ENCODE data around the gene HDAC1. TPM values are rescaled to one million over a fixed set of nuclear protein-coding genes. Genes with fewer than 3 reads are reported as not detected.
A peak's percentile ranks its signal among the peaks of the same experiment; 100 is the strongest.

Gene HDAC1
- total and polyA plus RNA-seq, 2 of the 13 experiments (the other 11 are each of a cell fraction or from before 2014, with no cell fraction given), result 93.5 to 189 TPM

GRCh38 chr1:32350785-32351398 lies 59.0 kb downstream of the HDAC1 start (continued):
- TF ChIP-seq, protein P1, sequence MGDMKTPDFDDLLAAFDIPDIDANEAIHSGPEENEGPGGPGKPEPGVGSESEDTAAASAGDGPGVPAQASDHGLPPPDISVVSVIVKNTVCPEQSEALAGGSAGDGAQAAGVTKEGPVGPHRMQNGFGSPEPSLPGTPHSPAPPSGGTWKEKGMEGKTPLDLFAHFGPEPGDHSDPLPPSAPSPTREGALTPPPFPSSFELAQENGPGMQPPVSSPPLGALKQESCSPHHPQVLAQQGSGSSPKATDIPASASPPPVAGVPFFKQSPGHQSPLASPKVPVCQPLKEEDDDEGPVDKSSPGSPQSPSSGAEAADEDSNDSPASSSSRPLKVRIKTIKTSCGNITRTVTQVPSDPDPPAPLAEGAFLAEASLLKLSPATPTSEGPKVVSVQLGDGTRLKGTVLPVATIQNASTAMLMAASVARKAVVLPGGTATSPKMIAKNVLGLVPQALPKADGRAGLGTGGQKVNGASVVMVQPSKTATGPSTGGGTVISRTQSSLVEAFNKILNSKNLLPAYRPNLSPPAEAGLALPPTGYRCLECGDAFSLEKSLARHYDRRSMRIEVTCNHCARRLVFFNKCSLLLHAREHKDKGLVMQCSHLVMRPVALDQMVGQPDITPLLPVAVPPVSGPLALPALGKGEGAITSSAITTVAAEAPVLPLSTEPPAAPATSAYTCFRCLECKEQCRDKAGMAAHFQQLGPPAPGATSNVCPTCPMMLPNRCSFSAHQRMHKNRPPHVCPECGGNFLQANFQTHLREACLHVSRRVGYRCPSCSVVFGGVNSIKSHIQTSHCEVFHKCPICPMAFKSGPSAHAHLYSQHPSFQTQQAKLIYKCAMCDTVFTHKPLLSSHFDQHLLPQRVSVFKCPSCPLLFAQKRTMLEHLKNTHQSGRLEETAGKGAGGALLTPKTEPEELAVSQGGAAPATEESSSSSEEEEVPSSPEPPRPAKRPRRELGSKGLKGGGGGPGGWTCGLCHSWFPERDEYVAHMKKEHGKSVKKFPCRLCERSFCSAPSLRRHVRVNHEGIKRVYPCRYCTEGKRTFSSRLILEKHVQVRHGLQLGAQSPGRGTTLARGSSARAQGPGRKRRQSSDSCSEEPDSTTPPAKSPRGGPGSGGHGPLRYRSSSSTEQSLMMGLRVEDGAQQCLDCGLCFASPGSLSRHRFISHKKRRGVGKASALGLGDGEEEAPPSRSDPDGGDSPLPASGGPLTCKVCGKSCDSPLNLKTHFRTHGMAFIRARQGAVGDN (CRISPR knock-in tag; IDR thresholded peaks at IDR 0.05), result peak; percentile 93
- TF ChIP-seq ZMYM2 (CRISPR knock-in tag; IDR thresholded peaks at IDR 0.05), result peak; percentile 55; the same call in 1 of the 2 replicates
- no peak for TF ChIP-seq ZNF777 (CRISPR knock-in tag; IDR thresholded peaks at IDR 0.05)
- TF ChIP-seq, protein P2, sequence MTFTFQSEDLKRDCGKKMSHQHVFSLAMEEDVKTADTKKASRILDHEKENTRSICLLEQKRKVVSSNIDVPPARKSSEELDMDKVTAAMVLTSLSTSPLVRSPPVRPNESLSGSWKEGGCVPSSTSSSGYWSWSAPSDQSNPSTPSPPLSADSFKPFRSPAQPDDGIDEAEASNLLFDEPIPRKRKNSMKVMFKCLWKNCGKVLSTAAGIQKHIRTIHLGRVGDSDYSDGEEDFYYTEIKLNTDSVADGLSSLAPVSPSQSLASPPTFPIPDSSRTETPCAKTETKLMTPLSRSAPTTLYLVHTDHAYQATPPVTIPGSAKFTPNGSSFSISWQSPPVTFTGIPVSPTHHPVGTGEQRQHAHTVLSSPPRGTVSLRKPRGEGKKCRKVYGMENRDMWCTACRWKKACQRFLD (CRISPR knock-in tag; IDR thresholded peaks at IDR 0.05; ENCODE audit: borderline replicate concordance), result 0 out of 2 replicates have a peak, but pooled peaks have one; percentile 10
- peak; percentile 62 for TF ChIP-seq SP5 (CRISPR knock-in tag; IDR thresholded peaks at IDR 0.05; ENCODE audit: borderline replicate concordance, low read depth)
- no peak for TF ChIP-seq DDIT3 (CRISPR knock-in tag; IDR thresholded peaks at IDR 0.05)
- peak; percentile 82; the same call in 1 of the 2 replicates for TF ChIP-seq ZNF878 (CRISPR knock-in tag; IDR thresholded peaks at IDR 0.05)
- peak; percentile 74; the same call in 1 of the 2 replicates for TF ChIP-seq SP1 (IDR thresholded peaks at IDR 0.05)
- TF ChIP-seq SP1 (CRISPR knock-in tag; IDR thresholded peaks at IDR 0.05), result peak; percentile 90
- peak; percentile 87 for TF ChIP-seq ZGPAT (CRISPR knock-in tag; IDR thresholded peaks at IDR 0.05)
- peak; percentile 27; the same call in 1 of the 2 replicates for TF ChIP-seq ZNF343 (CRISPR knock-in tag; IDR thresholded peaks at IDR 0.05)
- TF ChIP-seq KAT8 (CRISPR knock-in tag; IDR thresholded peaks at IDR 0.05), result peak; percentile 60; the same call in 1 of the 2 replicates
- TF ChIP-seq PITX1 (CRISPR knock-in tag; IDR thresholded peaks at IDR 0.05), result peak; percentile 78
- TF ChIP-seq, protein P3, sequence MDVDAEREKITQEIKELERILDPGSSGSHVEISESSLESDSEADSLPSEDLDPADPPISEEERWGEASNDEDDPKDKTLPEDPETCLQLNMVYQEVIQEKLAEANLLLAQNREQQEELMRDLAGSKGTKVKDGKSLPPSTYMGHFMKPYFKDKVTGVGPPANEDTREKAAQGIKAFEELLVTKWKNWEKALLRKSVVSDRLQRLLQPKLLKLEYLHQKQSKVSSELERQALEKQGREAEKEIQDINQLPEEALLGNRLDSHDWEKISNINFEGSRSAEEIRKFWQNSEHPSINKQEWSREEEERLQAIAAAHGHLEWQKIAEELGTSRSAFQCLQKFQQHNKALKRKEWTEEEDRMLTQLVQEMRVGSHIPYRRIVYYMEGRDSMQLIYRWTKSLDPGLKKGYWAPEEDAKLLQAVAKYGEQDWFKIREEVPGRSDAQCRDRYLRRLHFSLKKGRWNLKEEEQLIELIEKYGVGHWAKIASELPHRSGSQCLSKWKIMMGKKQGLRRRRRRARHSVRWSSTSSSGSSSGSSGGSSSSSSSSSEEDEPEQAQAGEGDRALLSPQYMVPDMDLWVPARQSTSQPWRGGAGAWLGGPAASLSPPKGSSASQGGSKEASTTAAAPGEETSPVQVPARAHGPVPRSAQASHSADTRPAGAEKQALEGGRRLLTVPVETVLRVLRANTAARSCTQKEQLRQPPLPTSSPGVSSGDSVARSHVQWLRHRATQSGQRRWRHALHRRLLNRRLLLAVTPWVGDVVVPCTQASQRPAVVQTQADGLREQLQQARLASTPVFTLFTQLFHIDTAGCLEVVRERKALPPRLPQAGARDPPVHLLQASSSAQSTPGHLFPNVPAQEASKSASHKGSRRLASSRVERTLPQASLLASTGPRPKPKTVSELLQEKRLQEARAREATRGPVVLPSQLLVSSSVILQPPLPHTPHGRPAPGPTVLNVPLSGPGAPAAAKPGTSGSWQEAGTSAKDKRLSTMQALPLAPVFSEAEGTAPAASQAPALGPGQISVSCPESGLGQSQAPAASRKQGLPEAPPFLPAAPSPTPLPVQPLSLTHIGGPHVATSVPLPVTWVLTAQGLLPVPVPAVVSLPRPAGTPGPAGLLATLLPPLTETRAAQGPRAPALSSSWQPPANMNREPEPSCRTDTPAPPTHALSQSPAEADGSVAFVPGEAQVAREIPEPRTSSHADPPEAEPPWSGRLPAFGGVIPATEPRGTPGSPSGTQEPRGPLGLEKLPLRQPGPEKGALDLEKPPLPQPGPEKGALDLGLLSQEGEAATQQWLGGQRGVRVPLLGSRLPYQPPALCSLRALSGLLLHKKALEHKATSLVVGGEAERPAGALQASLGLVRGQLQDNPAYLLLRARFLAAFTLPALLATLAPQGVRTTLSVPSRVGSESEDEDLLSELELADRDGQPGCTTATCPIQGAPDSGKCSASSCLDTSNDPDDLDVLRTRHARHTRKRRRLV (CRISPR knock-in tag; IDR thresholded peaks at IDR 0.05), result no peak
- peak; percentile 88; the same call in 1 of the 2 replicates for TF ChIP-seq ZNF773 (CRISPR knock-in tag; IDR thresholded peaks at IDR 0.05; ENCODE audit: borderline replicate concordance)
- peak; percentile 87; the same call in 1 of the 2 replicates for TF ChIP-seq ARID2 (CRISPR knock-in tag; IDR thresholded peaks at IDR 0.05; ENCODE audit: borderline replicate concordance)
- no peak for TF ChIP-seq NR2F2 (IDR thresholded peaks at IDR 0.05; ENCODE audit: borderline replicate concordance, low read depth)
- 0 out of 2 replicates have a peak, but pooled peaks have one; percentile 29 for TF ChIP-seq DMAP1 (CRISPR knock-in tag; IDR thresholded peaks at IDR 0.05)

All from HepG2 (cell line).